NCI-H2227 (cell line): ENCODE results near the gene SRGAP2C.
"Not testable (repeated sequence)": the region's sequence is repeated elsewhere in the genome, so short reads cannot be mapped to it uniquely, and the experiment has no call there.

ENCODE experiments used
- DNase-seq: peaks from one replicate; lab custom pipeline; 2025; ENCODE audit not compliant: unreplicated experiment; lab: John Stamatoyannopoulos, UW

Gene SRGAP2C

GRCh38 chr1:121226295-121226904 lies 41.6 kb downstream of the SRGAP2C start:
- not testable (repeated sequence) for DNase-seq

GRCh38 chr1:121226925-121227324 lies 42.1 kb downstream of the SRGAP2C start:
- DNase-seq: not testable (repeated sequence)

- DNase-seq: not testable (repeated sequence)
Measured at GRCh38 chr1:121227544-121228330, 43.0 kb downstream of the SRGAP2C start.

GRCh38 chr1:121230636-121231035 lies 45.9 kb downstream of the SRGAP2C start:
- not testable (repeated sequence) for DNase-seq

GRCh38 chr1:121232445-121233125 lies 47.8 kb downstream of the SRGAP2C start:
- not testable (repeated sequence) for DNase-seq

GRCh38 chr1:121234090-121234759 lies 49.5 kb downstream of the SRGAP2C start:
- DNase-seq: not testable (repeated sequence)

GRCh38 chr1:121238384-121238783 lies 53.6 kb downstream of the SRGAP2C start:
- DNase-seq: not testable (repeated sequence)

GRCh38 chr1:121243913-121244312 lies 59.1 kb downstream of the SRGAP2C start:
- DNase-seq: not testable (repeated sequence)

GRCh38 chr1:121246399-121246798 lies 61.6 kb downstream of the SRGAP2C start:
- DNase-seq: not testable (repeated sequence)

- DNase-seq: not testable (repeated sequence)
Measured at GRCh38 chr1:121252656-121253055, 67.9 kb downstream of the SRGAP2C start.

- not testable (repeated sequence) for DNase-seq
Measured at GRCh38 chr1:121254618-121255017, 69.8 kb downstream of the SRGAP2C start.

GRCh38 chr1:121257632-121258031 lies 72.9 kb downstream of the SRGAP2C start:
- not testable (repeated sequence) for DNase-seq

GRCh38 chr1:121258134-121258533 lies 73.4 kb downstream of the SRGAP2C start:
- not testable (repeated sequence) for DNase-seq

- not testable (repeated sequence) for DNase-seq
Measured at GRCh38 chr1:121260205-121260604, 75.4 kb downstream of the SRGAP2C start.

- DNase-seq: not testable (repeated sequence)
Measured at GRCh38 chr1:121262163-121262562, 77.4 kb downstream of the SRGAP2C start.

- not testable (repeated sequence) for DNase-seq
Measured at GRCh38 chr1:121263789-121264244, 79.0 kb downstream of the SRGAP2C start.

- not testable (repeated sequence) for DNase-seq
Measured at GRCh38 chr1:121267072-121267471, 82.3 kb downstream of the SRGAP2C start.

- DNase-seq: not testable (repeated sequence)
Measured at GRCh38 chr1:121269309-121269708, 84.5 kb downstream of the SRGAP2C start.

- not testable (repeated sequence) for DNase-seq
Measured at GRCh38 chr1:121269973-121270372, 85.2 kb downstream of the SRGAP2C start.

GRCh38 chr1:121271143-121271715 lies 86.5 kb downstream of the SRGAP2C start:
- not testable (repeated sequence) for DNase-seq
